Heart right ventricle (tissue), 16 donors: ENCODE data around the gene RFC1. TPM values are rescaled to one million over a fixed set of nuclear protein-coding genes. Genes with fewer than 3 reads are reported as not detected.
"Not testable (repeated sequence)": the region's sequence is repeated elsewhere in the genome, so short reads cannot be mapped to it uniquely, and the experiment has no call there.

Experiments
- ATAC-seq, 8 donors: fragments of 200-7000 bp; cut with Tn5 transposase; one replicate each; pipeline ENCODE4 v1.9.1; 2020; ENCODE audit warnings: mild to moderate bottlenecking in 8 of 8, moderate library complexity in 8 of 8, moderate number of reproducible peaks in 1 of 8
- DNase-seq, 2 donors: peaks; one replicate each; pipeline ENCODE4 v3.0.0-alpha.2; 2020
- H3K27ac ChIP-seq, 10 donors: fragments of 200-600 bp; sonication (generic) in 2 of 10; one replicate each; pipeline versions ENCODE4 v1.5.0 to v1.8.0; 2020 to 2022; ENCODE audit warnings: mild to moderate bottlenecking in 3 of 10
- H3K27me3 ChIP-seq, 7 donors: fragments of 200-600 bp; one replicate each; pipeline ENCODE4 v1.8.0; 2021 to 2022; ENCODE audit warnings: mild to moderate bottlenecking in 2 of 7
- H3K36me3 ChIP-seq, 9 donors: fragments of 200-600 bp; sonication (generic) in 1 of 9; one replicate each; pipeline versions ENCODE4 v1.5.0 to v1.8.0; 2020 to 2022; ENCODE audit warnings: mild to moderate bottlenecking in 2 of 9
- H3K4me1 ChIP-seq, 9 donors: fragments of 200-600 bp; sonication (generic) in 1 of 9; one replicate each; pipeline versions ENCODE4 v1.5.0 to v1.8.0; 2020 to 2022; ENCODE audit warnings: mild to moderate bottlenecking in 4 of 9
- H3K4me3 ChIP-seq, 10 donors: fragments of 200-600 bp; sonication (generic) in 2 of 10; one replicate each; pipeline versions ENCODE4 v1.5.0 to v1.8.0; 2020 to 2022; ENCODE audit warnings: mild to moderate bottlenecking in 7 of 10, moderate library complexity in 2 of 10
- H3K9me3 ChIP-seq, 11 donors: fragments of 200-600 bp in 10 of 11; sonication (generic) in 2 of 11; one replicate each; pipeline versions ENCODE4 v1.5.0 to v1.8.0; 2013 to 2022; ENCODE audit warnings: mild to moderate bottlenecking in 2 of 11, control low read depth in 1 of 11, moderate library complexity in 1 of 11
- WGBS, 2 donors: extraction: QIAGEN DNeasy Blood & Tissue Kit; methylation state at CpG; one replicate each; pipeline ENCODE4 v1.1.7; 2013; ENCODE audit warnings: inconsistent platforms in 1 of 2; 5-methylcytosine and 5-hydroxymethylcytosine counted together
- intact Hi-C, 10 donors: fragments of 100-400 bp; cut with DNase I; formaldehyde crosslinking; loops; one replicate each; pipeline versions ENCODE4 v1.11.1 to v1.14.2; 2022
- polyA plus RNA-seq, 2 donors: library from polyadenylated mRNA; stranded (reverse); fragments of 200-250 nt; gene quantifications; one replicate each; pipeline ENCODE4 v1.2.3, GENCODE V29; 2013
- total RNA-seq, 10 donors: library from RNA; stranded (reverse); fragmentation: NEBNext Ultra II Directional in 3 of 10; extraction: Animal tissue kit (Norgen Biotek cat#: 25700) in 3 of 10; gene quantifications; one replicate each; pipeline versions ENCODE4 v1.2.1 to v1.2.4, GENCODE V29; 2021 to 2023
- TF ChIP-seq, protein P1 (sequence below), 9 donors: fragments of 200-600 bp; sonication (generic) in 2 of 9; IDR thresholded peaks; one replicate each; pipeline versions ENCODE4 v1.5.0 to v1.8.0; 2021 to 2022; ENCODE audit warnings: antibody characterized with exemption in 9 of 9, mild to moderate bottlenecking in 5 of 9, moderate library complexity in 1 of 9
- donor health status: Arrhythmogenic right ventricular cardiomyopathy.
- donor health status: ischemic (EF 13 %, LVEDD 7.1; RV severe dilation, severe dysfunction).
- donor health status: healthy with polysubstance abuse.
- donor health status: DM: no; HTN: yes; CAD: no.
- donor health status: DM: no; HTN: no; CAD: no.
- donor health status: ischemic (EF 25% LVEDD 6.9; RV normal size, moderate dysfunction).
- donor health status: ischemic (EF 25% LVEDD 5.7; RV mildly dilated, moderate dysfunction).
- donor health status: healthy.
- donor health status: DM: yes; HTN: yes; CAD: no.
- donor health status: Ischemic cardiomyopathy.
- donor health status: ischemic (EF 35%, LVEDD 5.7; RV mildly dilated, moderate dysfunction).
- donor health status: nonischemic (EF 11% LVEDD 7.7; RV severe dilation, severe dysfunction).
- donor health status: DM: yes; HTN: yes; CAD: no.
- donor health status: PGD.
- donor health status: ischemic (EF 29% LVEDD 5.4; RV normal size, mild dysfunction).
- donor health status: nonischemic (EF 23%, LVEDD 6.1; RV moderate dilation, normal function).

RFC1 gene
- total and polyA plus RNA-seq, 12 donors: 5.7 to 31.0 (median 23.3) TPM

DNA sequence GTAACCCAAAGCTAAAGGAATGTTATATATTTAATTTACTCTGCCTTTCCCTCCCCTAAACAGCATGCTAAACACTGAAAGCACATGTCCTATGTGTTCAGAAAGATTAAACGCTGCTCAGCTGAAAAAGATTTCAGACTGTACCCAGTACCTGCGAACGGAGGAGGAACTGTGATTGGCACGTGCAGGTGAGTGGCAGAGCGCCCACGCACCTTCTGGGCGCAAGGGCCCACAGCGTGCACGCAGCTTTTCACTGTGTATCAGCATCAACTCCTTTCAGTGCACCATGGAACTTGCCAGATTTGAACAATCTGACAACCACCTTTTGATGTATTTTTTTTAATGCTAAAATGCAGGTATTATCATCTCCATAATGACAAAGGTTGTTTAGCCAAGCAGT is 87.7 kb downstream of the RFC1 start:
- Histone ChIP-seq H3K36me3 (peaks cover 0 to 98% (median 14%) of the 10 kb centered on the region in 9 donors), H3K27ac (no peak overlapping the region), H3K27me3 (no peaks in the 10 kb centered on the region), H3K4me1 (no peaks in the 10 kb centered on the region), H3K9me3 (peaks cover 0 to 7% (median 0%) of the 10 kb centered on the region in 11 donors), H3K4me3 (no peak overlapping the region)
- WGBS, 2 donors: 95 to 96% methylated on average over 9 of the region's 9 CpGs
- no peak for DNase-seq
- ATAC-seq: no peak
- TF ChIP-seq, protein P1, sequence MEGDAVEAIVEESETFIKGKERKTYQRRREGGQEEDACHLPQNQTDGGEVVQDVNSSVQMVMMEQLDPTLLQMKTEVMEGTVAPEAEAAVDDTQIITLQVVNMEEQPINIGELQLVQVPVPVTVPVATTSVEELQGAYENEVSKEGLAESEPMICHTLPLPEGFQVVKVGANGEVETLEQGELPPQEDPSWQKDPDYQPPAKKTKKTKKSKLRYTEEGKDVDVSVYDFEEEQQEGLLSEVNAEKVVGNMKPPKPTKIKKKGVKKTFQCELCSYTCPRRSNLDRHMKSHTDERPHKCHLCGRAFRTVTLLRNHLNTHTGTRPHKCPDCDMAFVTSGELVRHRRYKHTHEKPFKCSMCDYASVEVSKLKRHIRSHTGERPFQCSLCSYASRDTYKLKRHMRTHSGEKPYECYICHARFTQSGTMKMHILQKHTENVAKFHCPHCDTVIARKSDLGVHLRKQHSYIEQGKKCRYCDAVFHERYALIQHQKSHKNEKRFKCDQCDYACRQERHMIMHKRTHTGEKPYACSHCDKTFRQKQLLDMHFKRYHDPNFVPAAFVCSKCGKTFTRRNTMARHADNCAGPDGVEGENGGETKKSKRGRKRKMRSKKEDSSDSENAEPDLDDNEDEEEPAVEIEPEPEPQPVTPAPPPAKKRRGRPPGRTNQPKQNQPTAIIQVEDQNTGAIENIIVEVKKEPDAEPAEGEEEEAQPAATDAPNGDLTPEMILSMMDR (IDR thresholded peaks at IDR 0.05): no peak
- intact Hi-C loops: no loop called here

DNA sequence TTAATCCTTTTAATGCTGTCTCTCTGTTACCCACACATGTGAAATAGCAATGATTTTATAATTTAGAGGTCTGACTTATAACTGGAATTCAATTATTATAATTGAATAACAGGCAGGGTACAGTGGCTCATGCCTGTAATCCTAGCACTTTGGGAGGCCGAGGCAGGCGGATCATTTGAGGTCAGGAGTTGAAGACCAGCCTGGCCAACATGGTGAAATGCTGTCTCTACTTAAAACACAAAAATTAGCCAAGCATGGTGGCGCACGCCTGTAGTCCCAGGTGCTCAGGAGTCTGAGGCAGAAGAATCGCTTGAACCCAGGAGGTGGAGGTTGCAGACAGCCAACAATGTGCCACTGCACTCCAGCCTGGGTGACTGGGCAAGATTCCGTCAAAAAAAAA is 88.5 kb downstream of the RFC1 start:
- H3K27me3 ChIP-seq, H3K4me1 ChIP-seq, intact Hi-C loops, H3K27ac ChIP-seq, H3K4me3 ChIP-seq, ATAC-seq, H3K9me3 ChIP-seq, DNase-seq: not testable (repeated sequence)
- peaks cover 0 to 98% (median 14%) of the 10 kb centered on the region in 9 donors for H3K36me3 ChIP-seq
- WGBS, 2 donors: 90 to 93% methylated on average over 6 of the region's 6 CpGs

DNA sequence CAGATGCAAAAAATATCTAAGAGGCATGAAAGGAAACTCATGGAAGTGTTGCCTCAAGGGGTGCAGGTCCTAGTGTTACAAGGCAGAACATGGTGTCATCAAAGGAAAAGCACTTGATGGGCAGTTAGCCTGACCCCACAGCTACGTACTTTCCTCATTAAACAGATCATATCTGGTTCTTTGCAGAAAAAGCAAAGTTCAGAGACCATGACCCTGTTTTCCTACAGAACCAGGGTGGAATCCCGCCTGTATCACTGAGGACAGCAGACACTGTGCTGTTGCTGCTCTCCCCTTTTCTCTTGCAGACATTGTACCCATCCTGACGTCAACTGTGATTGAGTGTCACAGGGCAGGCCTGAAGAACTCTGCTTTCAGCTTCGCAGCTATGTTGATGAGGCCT is 91.7 kb downstream of the RFC1 start:
- WGBS, 2 donors: 95 to 97% methylated on average over 4 of the region's 4 CpGs
- peaks cover 0 to 100% (median 17%) of the 10 kb centered on the region in 9 donors for H3K36me3 ChIP-seq
- no peak overlapping the region for H3K4me3 ChIP-seq
- ATAC-seq (no peak), DNase-seq (no peak)
- H3K4me1 ChIP-seq: no peaks in the 10 kb centered on the region
- H3K27ac ChIP-seq: no peak overlapping the region
- TF ChIP-seq, protein P1 (IDR thresholded peaks at IDR 0.05): no peak
- intact Hi-C loops: no loop called here
- no peaks in the 10 kb centered on the region for H3K27me3 ChIP-seq
- H3K9me3 ChIP-seq: no peaks in the 10 kb centered on the region

DNA sequence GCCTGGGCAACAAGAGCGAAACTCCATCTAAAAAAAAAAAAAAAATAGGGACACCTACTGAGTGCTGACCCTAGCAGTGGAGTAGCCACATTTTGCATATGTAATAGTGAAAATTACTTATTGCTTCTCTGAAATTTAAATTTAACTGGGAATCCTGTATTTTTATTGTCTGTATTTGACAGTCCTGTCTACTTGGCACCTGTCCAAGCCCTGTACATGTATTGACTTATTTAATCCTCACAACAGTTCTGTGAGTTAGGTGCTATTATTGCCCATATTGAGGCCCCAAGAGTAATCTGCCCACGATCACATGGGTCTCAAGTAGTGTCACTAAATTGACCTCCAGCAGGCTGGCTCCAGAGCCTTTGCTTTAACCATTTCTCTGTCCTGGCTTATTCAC is 102.3 kb downstream of the RFC1 start:
- ATAC-seq: no peak
- peaks cover 0 to 56% (median 3%) of the 10 kb centered on the region in 9 donors for H3K36me3 ChIP-seq
- H3K27ac ChIP-seq: no peak overlapping the region
- H3K4me3 ChIP-seq: no peak overlapping the region
- H3K9me3 ChIP-seq: no peaks in the 10 kb centered on the region
- TF ChIP-seq, protein P1 (IDR thresholded peaks at IDR 0.05): no peak
- no peaks in the 10 kb centered on the region for H3K4me1 ChIP-seq
- intact Hi-C loops: no loop called here
- 81 to 85% methylated on average over 2 of the region's 2 CpGs for WGBS, 2 donors
- H3K27me3 ChIP-seq: no peaks in the 10 kb centered on the region
- DNase-seq: no peak

DNA sequence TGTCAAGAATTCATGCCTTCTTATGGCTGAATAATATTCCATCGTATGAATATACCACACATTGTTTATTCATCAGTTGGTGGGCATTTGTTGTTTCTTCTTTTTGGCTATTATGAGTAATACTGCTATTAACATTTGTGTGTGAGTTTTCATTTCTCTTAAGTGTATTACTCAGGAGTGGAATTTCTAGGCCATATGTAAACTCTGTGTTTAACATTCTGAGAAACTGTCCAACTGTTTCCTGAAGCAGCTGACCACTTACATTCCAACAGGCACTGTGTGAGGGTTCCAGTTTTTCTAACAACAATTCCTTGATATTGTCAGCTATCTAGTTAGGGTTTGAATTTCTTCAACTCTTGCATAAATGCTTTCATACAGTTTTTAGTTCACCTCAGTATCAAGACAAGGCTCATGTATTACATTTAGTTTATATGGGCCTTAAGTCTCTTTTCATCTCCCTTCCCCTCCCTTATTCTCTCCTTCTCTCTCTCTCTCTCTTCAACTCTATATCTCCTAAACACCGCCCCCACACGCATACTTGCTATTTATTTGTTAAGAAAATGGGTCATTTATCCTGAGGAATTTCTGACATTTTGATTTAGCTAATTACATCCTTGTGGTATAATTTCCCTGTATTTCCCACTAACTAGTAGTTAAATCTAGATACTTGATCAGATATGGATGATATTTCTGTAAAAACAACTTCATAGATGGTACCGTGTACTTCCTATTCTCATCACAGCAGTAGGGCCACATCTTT is 106.4 kb downstream of the RFC1 start:
- ATAC-seq: no peak
- TF ChIP-seq, protein P1 (IDR thresholded peaks at IDR 0.05): no peak
- Histone ChIP-seq H3K27ac (no peak overlapping the region), H3K27me3 (no peaks in the 10 kb centered on the region), H3K4me3 (no peak overlapping the region), H3K9me3 (no peaks in the 10 kb centered on the region), H3K36me3 (peaks cover 0 to 56% (median 14%) of the 10 kb centered on the region in 9 donors), H3K4me1 (no peaks in the 10 kb centered on the region)
- no peak for DNase-seq
- intact Hi-C loops: no loop called here
- 97 to 98% methylated on average over 4 of the region's 4 CpGs for WGBS, 2 donors
